Measurements from ENCODE around the gene PARD3. TPM values are rescaled to one million over a fixed set of nuclear protein-coding genes. Genes with fewer than 3 reads are reported as not detected.

Gene PARD3
- total RNA-seq, 3 donors from 2014 or later (not counting 1 experiment from before 2014, with no cell fraction given), result 0.14 to 0.49 (median 0.38) TPM

GRCh38 chr10:34661580-34661979 is 153.5 kb downstream of the PARD3 start:
- Histone ChIP-seq H3K4me3 (ENCODE audit: low read length) (no peak overlapping the region), H3K4me1 (ENCODE audit: control insufficient read depth, insufficient read depth, low read length) (no peaks in the 10 kb centered on the region), H3K27ac (ENCODE audit: low read length) (no peak overlapping the region), H3K36me3 (ENCODE audit: control insufficient read depth, insufficient read depth, low read length) (no peaks in the 10 kb centered on the region), H3K27me3 (ENCODE audit: control insufficient read depth, insufficient read depth, low read length) (no peaks in the 10 kb centered on the region), H3K9me3 (ENCODE audit: control insufficient read depth, insufficient read depth, low read length) (no peaks in the 10 kb centered on the region)
- H3K27me3 Mint-ChIP-seq (ENCODE audit: low read depth in 2 of 2), result peaks cover 5 to 12% of the 10 kb centered on the region in 2 donors
- WGBS (ENCODE audit: insufficient coverage), result 91% methylated on average over 2 of the region's 2 CpGs
- intact Hi-C loops (cut with micrococcal nuclease), result no loop called here
- H3K9me3 Mint-ChIP-seq, result no peaks in the 10 kb centered on the region
- H3K27ac Mint-ChIP-seq, result no peak overlapping the region
- no peak for TF ChIP-seq CTCF (IDR thresholded peaks at IDR 0.05)
- H3K36me3 Mint-ChIP-seq, result no peaks in the 10 kb centered on the region
- H3K4me3 Mint-ChIP-seq, result no peak overlapping the region
- ATAC-seq (no peak), DNase-seq (no peak)
- H3K4me1 Mint-ChIP-seq, result no peaks in the 10 kb centered on the region

GRCh38 chr10:34658934-34659333 is 156.2 kb downstream of the PARD3 start:
- TF ChIP-seq CTCF (IDR thresholded peaks at IDR 0.05), result no peak
- 93% methylated on average over 1 of the region's 1 CpG for WGBS (ENCODE audit: insufficient coverage)
- Histone ChIP-seq H3K36me3 (ENCODE audit: control insufficient read depth, insufficient read depth, low read length) (no peaks in the 10 kb centered on the region), H3K9me3 (ENCODE audit: control insufficient read depth, insufficient read depth, low read length) (no peaks in the 10 kb centered on the region), H3K4me1 (ENCODE audit: control insufficient read depth, insufficient read depth, low read length) (no peaks in the 10 kb centered on the region), H3K27me3 (ENCODE audit: control insufficient read depth, insufficient read depth, low read length) (no peaks in the 10 kb centered on the region), H3K4me3 (ENCODE audit: low read length) (no peak overlapping the region), H3K27ac (ENCODE audit: low read length) (no peak overlapping the region)
- Mint-ChIP-seq H3K27me3 (ENCODE audit: low read depth in 2 of 2) (peaks cover 0 to 12% of the 10 kb centered on the region in 2 donors), H3K4me3 (no peak overlapping the region), H3K36me3 (no peaks in the 10 kb centered on the region), H3K9me3 (no peaks in the 10 kb centered on the region), H3K4me1 (no peaks in the 10 kb centered on the region), H3K27ac (no peak overlapping the region)
- DNase-seq (no peak), ATAC-seq (no peak)
- intact Hi-C loops (cut with micrococcal nuclease), result no loop called here

- H3K4me1 ChIP-seq (ENCODE audit: control insufficient read depth, insufficient read depth, low read length), result no peaks in the 10 kb centered on the region
- Mint-ChIP-seq H3K27me3 (ENCODE audit: low read depth in 2 of 2) (peaks cover 2 to 21% of the 10 kb centered on the region in 2 donors), H3K4me3 (no peak overlapping the region), H3K4me1 (no peaks in the 10 kb centered on the region), H3K9me3 (no peaks in the 10 kb centered on the region), H3K36me3 (no peaks in the 10 kb centered on the region), H3K27ac (no peak overlapping the region)
- H3K27me3 ChIP-seq (ENCODE audit: control insufficient read depth, insufficient read depth, low read length), result no peaks in the 10 kb centered on the region
- H3K36me3 ChIP-seq (ENCODE audit: control insufficient read depth, insufficient read depth, low read length), result no peaks in the 10 kb centered on the region
- H3K4me3 ChIP-seq (ENCODE audit: low read length), result no peak overlapping the region
- no peak for TF ChIP-seq CTCF (IDR thresholded peaks at IDR 0.05)
- ATAC-seq (no peak), DNase-seq (no peak)
- H3K27ac ChIP-seq (ENCODE audit: low read length), result no peak overlapping the region
- intact Hi-C loops (cut with micrococcal nuclease), result no loop called here
- 95% methylated on average over 4 of the region's 4 CpGs for WGBS (ENCODE audit: insufficient coverage)
- H3K9me3 ChIP-seq (ENCODE audit: control insufficient read depth, insufficient read depth, low read length), result no peaks in the 10 kb centered on the region
Observed at GRCh38 chr10:34656661-34657060, 158.4 kb downstream of the PARD3 start.
